ENCODE measurements around the gene SPNS2. TPM values are rescaled to one million over a fixed set of nuclear protein-coding genes. Genes with fewer than 3 reads are reported as not detected.

SPNS2 gene
- total RNA-seq, 1 experiment from 2014 or later, result 2.6 TPM

DNA sequence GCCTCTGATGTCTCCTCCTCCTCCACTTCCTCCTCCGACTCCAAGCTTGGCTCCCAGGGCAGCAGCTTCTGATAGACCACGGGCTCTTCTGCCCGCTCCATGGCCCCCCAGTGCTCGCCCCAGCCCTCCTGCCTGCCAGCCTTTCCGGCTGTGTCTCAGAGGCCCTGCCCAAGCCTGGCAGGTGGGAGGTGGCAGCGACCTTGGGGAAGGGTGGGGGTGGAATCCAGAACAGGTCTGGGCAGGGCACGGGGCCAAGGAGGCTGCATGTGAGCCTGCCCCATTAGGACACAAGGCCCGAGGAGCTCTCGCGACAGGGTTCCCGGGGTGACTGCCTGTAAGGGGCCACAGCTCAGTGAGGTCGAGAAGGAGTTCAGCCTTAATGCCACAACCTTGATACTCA is 61.7 kb downstream of the SPNS2 start, which contains the start of gene GGT6:
Gene GGT6, minus strand, starts transcription at position 157 of the 400 bp plus-strand sequence. Its CDS starts 56 bp downstream, at position 101.
- Histone ChIP-seq H3K4me1 (ENCODE audit: insufficient read depth, low read length) (no peaks in the 10 kb centered on the region; the same call in 1 of the 2 replicates), H4K20me1 (ENCODE audit: low read length) (no peaks in the 10 kb centered on the region), H2AFZ (ENCODE audit: low read length) (no peak within 1 kb of the TSS), H3K27ac (ENCODE audit: low read length) (no peak within 1 kb of the TSS), H3K36me3 (ENCODE audit: low read depth, low read length) (no peaks in the 10 kb centered on the region), H3K9me3 (ENCODE audit: low read length) (no peaks in the 10 kb centered on the region), H3K9me2 (replicated peaks; ENCODE audit: low read length) (no peaks in the 10 kb centered on the region), H3K9ac (ENCODE audit: low read length) (no peak within 1 kb of the TSS), H3K4me3 (ENCODE audit: low read length) (no peak within 1 kb of the TSS), H3K27me3 (ENCODE audit: low read length) (no peaks in the 10 kb centered on the region), H3F3A (ENCODE audit: low read length, unreplicated experiment) (no peaks in the 10 kb centered on the region), H3K4me2 (ENCODE audit: low read length) (no peak within 1 kb of the TSS), H3K79me2 (ENCODE audit: low read length) (no peaks in the 10 kb centered on the region)
- POLR2A ChIA-PET (ENCODE audit: unreplicated experiment), result no interaction called here
- no peak for TF ChIP-seq EZH2 (IDR thresholded peaks at IDR 0.05; ENCODE audit: low read length, unreplicated experiment)
- no peak for TF ChIP-seq CTCF (conservative IDR thresholded peaks at IDR 0.05; ENCODE audit: low read depth, low read length)
- no peak for TF ChIP-seq EZH2phosphoT487 (IDR thresholded peaks at IDR 0.05; ENCODE audit: borderline replicate concordance, low read length)
- CTCF ChIA-PET, result no interaction called here
- DNase-seq (no peak), ATAC-seq (no peak)
- intact Hi-C loops (cut with micrococcal nuclease), result no loop called here
- BruUV-seq (replicated peaks), result no TSS peak

DNA sequence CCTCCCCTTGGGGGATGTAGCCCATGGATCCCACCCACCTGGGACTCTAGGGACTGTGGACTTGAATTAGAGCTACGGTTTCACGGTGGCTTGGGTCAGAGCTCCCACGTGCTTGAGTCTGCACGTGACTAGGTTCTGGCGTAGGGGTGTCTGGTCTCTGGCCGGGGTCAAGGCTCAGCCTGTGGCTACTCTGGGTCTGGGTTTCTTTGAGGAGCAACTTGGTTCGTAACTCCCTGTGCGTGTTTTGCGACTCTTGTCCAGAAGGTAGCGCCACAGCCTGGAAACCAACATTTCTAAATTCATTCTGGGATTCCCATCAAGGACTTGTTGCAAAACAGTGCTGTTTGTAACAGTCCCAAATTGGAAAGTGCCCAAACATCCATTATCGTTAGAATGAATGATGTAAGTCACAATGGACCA is 62.2 kb downstream of the SPNS2 start:
- no TSS peak for BruUV-seq (replicated peaks)
- no peak for ATAC-seq
- CTCF ChIA-PET, result no interaction called here
- H3K9me2 ChIP-seq (replicated peaks; ENCODE audit: low read length), result no peaks in the 10 kb centered on the region
- TF ChIP-seq EZH2phosphoT487 (IDR thresholded peaks at IDR 0.05; ENCODE audit: borderline replicate concordance, low read length) (no peak), CTCF (conservative IDR thresholded peaks at IDR 0.05; ENCODE audit: low read depth, low read length) (peak; percentile 21; the same call in 1 of the 2 replicates)
- H3K4me3 ChIP-seq (ENCODE audit: low read length), result no peak overlapping the region
- no peak overlapping the region for H3K9ac ChIP-seq (ENCODE audit: low read length)
- no peaks in the 10 kb centered on the region for H3K27me3 ChIP-seq (ENCODE audit: low read length)
- no peaks in the 10 kb centered on the region for H3K9me3 ChIP-seq (ENCODE audit: low read length)
- intact Hi-C loops (cut with micrococcal nuclease), result no loop called here
- no peak overlapping the region for H2AFZ ChIP-seq (ENCODE audit: low read length)
- H3K4me1 ChIP-seq (ENCODE audit: insufficient read depth, low read length), result no peaks in the 10 kb centered on the region; the same call in 1 of the 2 replicates
- no peaks in the 10 kb centered on the region for H4K20me1 ChIP-seq (ENCODE audit: low read length)
- no peak for DNase-seq
- H3K79me2 ChIP-seq (ENCODE audit: low read length), result no peaks in the 10 kb centered on the region
- no peak overlapping the region for H3K27ac ChIP-seq (ENCODE audit: low read length)
- POLR2A ChIA-PET (ENCODE audit: unreplicated experiment), result no interaction called here
- no peak overlapping the region for H3K4me2 ChIP-seq (ENCODE audit: low read length)
- H3K36me3 ChIP-seq (ENCODE audit: low read depth, low read length), result no peaks in the 10 kb centered on the region
- no peaks in the 10 kb centered on the region for H3F3A ChIP-seq (ENCODE audit: low read length, unreplicated experiment)

DNA sequence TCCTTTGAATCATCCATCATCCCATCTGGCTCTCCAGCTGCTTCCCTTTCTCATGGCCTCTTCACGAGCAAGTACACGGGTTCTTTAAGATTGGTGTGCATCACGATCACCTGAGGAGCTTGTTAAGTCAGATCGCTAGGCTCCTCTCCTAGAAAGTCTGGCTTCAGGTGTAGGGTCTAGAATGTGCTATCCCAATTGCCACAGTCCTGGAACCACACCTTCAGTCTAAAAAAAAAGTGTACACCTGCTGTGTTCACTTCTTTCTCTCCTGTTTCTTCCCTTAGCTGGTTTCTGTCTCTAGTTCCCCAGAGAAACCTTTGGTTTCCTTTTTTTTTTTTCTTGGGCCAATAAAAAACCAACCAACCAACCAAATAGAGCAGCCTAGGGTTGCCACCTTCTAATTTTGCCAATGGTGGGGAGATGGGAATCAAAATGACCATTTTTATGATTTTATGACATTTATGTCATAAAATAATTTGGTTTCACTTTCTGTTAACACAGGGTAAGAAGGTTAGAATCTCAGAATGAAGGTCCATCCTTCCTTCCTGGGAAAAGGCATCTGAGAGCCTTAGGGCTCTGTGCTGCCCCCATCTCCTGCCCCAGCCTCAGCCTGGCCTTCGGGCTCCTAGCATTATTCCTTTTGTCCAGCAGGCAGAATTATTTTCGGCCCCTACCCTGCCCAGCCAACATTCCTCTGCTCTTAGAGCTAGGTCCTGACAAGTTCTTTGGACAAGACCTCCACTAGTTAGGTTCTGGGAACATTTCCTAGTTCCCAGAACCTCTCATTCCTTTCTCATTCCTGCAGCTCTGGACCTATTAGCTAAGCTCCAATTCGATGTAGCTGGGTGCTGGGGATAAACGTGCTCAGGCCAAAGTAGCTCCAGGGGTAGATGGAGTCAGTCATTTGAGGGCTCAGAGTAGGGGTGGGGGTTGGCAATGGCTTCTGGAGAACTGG is 63.6 kb downstream of the SPNS2 start:
- H3K9me2 ChIP-seq (replicated peaks; ENCODE audit: low read length), result no peaks in the 10 kb centered on the region
- no peaks in the 10 kb centered on the region for H4K20me1 ChIP-seq (ENCODE audit: low read length)
- H3K27ac ChIP-seq (ENCODE audit: low read length), result no peak overlapping the region
- ChIA-PET CTCF (no interaction called here), POLR2A (ENCODE audit: unreplicated experiment) (no interaction called here)
- H3K36me3 ChIP-seq (ENCODE audit: low read depth, low read length), result no peaks in the 10 kb centered on the region
- H3K4me3 ChIP-seq (ENCODE audit: low read length), result no peak overlapping the region
- H3K9me3 ChIP-seq (ENCODE audit: low read length), result no peaks in the 10 kb centered on the region
- no peaks in the 10 kb centered on the region for H3K4me1 ChIP-seq (ENCODE audit: insufficient read depth, low read length)
- H3F3A ChIP-seq (ENCODE audit: low read length, unreplicated experiment), result no peaks in the 10 kb centered on the region
- ATAC-seq, result no peak
- TF ChIP-seq EZH2phosphoT487 (IDR thresholded peaks at IDR 0.05; ENCODE audit: borderline replicate concordance, low read length), result no peak
- H3K9ac ChIP-seq (ENCODE audit: low read length), result no peak overlapping the region
- H3K27me3 ChIP-seq (ENCODE audit: low read length), result no peaks in the 10 kb centered on the region
- intact Hi-C loops (cut with micrococcal nuclease), result no loop called here
- no peaks in the 10 kb centered on the region for H3K79me2 ChIP-seq (ENCODE audit: low read length)
- no TSS peak for BruUV-seq (replicated peaks)
- H2AFZ ChIP-seq (ENCODE audit: low read length), result no peak overlapping the region
- no peak for DNase-seq
- no peak overlapping the region for H3K4me2 ChIP-seq (ENCODE audit: low read length)
